ENCODE measurements around the gene SAP30BP. TPM values are rescaled to one million over a fixed set of nuclear protein-coding genes. Genes with fewer than 3 reads are reported as not detected.

Gene SAP30BP
- total RNA-seq (2022; extraction: Qiagen RNA extraction) = 113 to 142 TPM (median 123 TPM) in 5 replicates

GRCh38 chr17:75666959-75667790 lies at the start of gene SAP30BP, which contains the start of gene RECQL5:
Gene SAP30BP (plus strand): TSS chr17:75667338. CDS start chr17:75667373, 35 bp downstream.
Gene RECQL5 (minus strand): TSS chr17:75667154. CDS start chr17:75666557, 597 bp downstream.

GRCh38 chr17:75632863-75633485 lies 34.2 kb upstream of the SAP30BP start, which contains the start of gene SMIM5:
Gene SMIM5 (plus strand): TSS chr17:75633434. CDS start chr17:75640202, 6,768 bp downstream.

GRCh38 chr17:75720656-75721462 lies 53.7 kb downstream of the SAP30BP start, which contains the start of gene ITGB4:
Gene ITGB4 (plus strand): TSS chr17:75721459. CDS start chr17:75724704, 3,245 bp downstream.

Other genes with a start within 250 kb of the SAP30BP start
- gene TMEM94, start 210.7 kb upstream of the SAP30BP start, total RNA-seq (2022; extraction: Qiagen RNA extraction) = 41.3 to 47.9 TPM (median 45.7 TPM) in 5 replicates
- gene CASKIN2, start 151.8 kb upstream of the SAP30BP start, total RNA-seq (2022; extraction: Qiagen RNA extraction) = 7.3 to 12.7 TPM (median 11.6 TPM) in 5 replicates
- gene TSEN54, start 150.8 kb upstream of the SAP30BP start, total RNA-seq (2022; extraction: Qiagen RNA extraction) = 25.3 to 44.1 TPM (median 39.3 TPM) in 5 replicates
- 19.9 to 33.2 TPM (median 31.7 TPM) in 5 replicates for gene LLGL2, start 141.6 kb upstream of the SAP30BP start, total RNA-seq (2022; extraction: Qiagen RNA extraction)
- 33.3 to 67.7 TPM (median 52.9 TPM) in 5 replicates for gene MYO15B, start 79.5 kb upstream of the SAP30BP start, total RNA-seq (2022; extraction: Qiagen RNA extraction)
- 0.61 to 1.3 TPM (median 0.83 TPM) in 5 replicates for gene SMIM5, start 33.9 kb upstream of the SAP30BP start, total RNA-seq (2022; extraction: Qiagen RNA extraction)
- 18.8 to 28.9 TPM (median 27.4 TPM) in 5 replicates for gene RECQL5, start 184 bp upstream of the SAP30BP start, total RNA-seq (2022; extraction: Qiagen RNA extraction)
- 92.0 to 109 TPM (median 95.3 TPM) in 5 replicates for gene ITGB4, start 54.1 kb downstream of the SAP30BP start, total RNA-seq (2022; extraction: Qiagen RNA extraction)
- 51.5 to 83.8 TPM (median 80.0 TPM) in 5 replicates for gene GALK1, start 97.9 kb downstream of the SAP30BP start, total RNA-seq (2022; extraction: Qiagen RNA extraction)
- gene UNK, start 117.5 kb downstream of the SAP30BP start, total RNA-seq (2022; extraction: Qiagen RNA extraction) = 26.6 to 31.6 TPM (median 30.8 TPM) in 5 replicates
- 2.8 to 6.6 TPM (median 6.2 TPM) in 5 replicates for gene UNC13D, start 177.1 kb downstream of the SAP30BP start, total RNA-seq (2022; extraction: Qiagen RNA extraction)
- 79.2 to 91.0 TPM (median 85.9 TPM) in 5 replicates for gene WBP2, start 188.0 kb downstream of the SAP30BP start, total RNA-seq (2022; extraction: Qiagen RNA extraction)
- 137 to 190 TPM (median 173 TPM) in 5 replicates for gene TRIM47, start 211.2 kb downstream of the SAP30BP start, total RNA-seq (2022; extraction: Qiagen RNA extraction)
- gene TRIM65, start 229.6 kb downstream of the SAP30BP start, total RNA-seq (2022; extraction: Qiagen RNA extraction) = 27.9 to 41.7 TPM (median 38.6 TPM) in 5 replicates
- gene MRPL38, start 237.5 kb downstream of the SAP30BP start, total RNA-seq (2022; extraction: Qiagen RNA extraction) = 82.5 to 130 TPM (median 123 TPM) in 5 replicates

All from A549 treated with Mapracorat at 1 μM for 4 hours (cell line).